Neural progenitor cell (in vitro differentiated cells): ENCODE data around the gene ZNF423.

ENCODE experiments used
- EZH2 ChIP-seq: fragments of 200-600 bp; sonication (generic); IDR thresholded peaks from 2 replicates; pipeline ENCODE4 v1.6.1; 2017; ENCODE audit warnings: antibody characterized with exemption, mild to moderate bottlenecking, moderate library complexity
- EZH2phosphoT487 ChIP-seq: fragments of 200-600 bp; sonication (generic); IDR thresholded peaks from 2 replicates; pipeline ENCODE4 v1.6.1; 2017; ENCODE audit warnings: antibody characterized with exemption
- TF ChIP-seq, protein P1 (sequence below): fragments of 200-600 bp; sonication (generic); IDR thresholded peaks from 2 replicates; pipeline ENCODE4 v1.5.1; 2017; ENCODE audit warnings: antibody characterized with exemption, mild to moderate bottlenecking

DNA sequence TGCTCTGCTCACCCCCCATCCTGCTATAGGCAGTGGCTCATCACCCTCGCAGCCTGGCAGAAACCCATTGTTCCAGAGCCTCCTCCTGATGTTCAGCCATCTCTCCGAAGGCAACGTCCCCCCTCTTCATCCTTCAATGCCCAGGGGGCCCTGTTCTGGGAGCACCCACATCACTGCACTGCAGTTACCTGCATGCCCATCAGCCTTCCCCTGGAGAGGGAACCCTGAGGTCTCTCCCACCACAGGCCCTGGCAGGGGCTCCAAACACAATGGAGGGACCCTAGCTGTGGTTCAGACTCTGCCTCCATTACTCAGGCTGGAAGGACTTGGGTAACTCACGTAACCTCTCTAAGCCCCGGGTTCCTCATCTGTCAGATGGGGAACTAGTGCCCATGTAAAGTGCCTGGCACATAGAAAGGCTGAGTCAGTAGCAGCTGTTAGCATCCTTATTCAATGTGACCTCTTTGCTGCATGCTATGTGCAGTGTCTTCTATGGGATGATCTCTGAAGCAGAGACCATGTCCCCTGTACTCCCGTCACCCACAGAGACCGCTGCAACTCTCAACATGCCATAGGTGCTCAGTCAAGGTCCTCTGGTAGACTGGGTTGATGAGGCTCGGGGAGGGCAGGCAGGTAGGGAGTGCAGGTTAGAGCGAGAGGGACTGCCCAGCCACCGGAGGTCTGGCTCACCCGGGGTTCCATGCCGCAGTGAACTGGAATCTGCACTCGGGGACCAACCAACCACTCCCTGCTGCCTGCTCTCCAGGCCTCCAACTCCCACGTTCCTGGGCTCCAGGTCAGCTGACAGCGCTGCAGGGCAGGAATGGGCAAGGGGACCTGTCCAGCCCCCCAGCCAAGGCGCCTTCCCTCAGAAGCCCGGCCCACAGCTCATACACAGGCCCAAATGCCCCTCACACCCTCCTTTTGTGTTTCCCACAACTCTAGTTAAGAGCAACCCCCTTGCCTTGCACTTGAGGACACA, 233.2 kb downstream of the ZNF423 start:
- TF ChIP-seq, protein P1, sequence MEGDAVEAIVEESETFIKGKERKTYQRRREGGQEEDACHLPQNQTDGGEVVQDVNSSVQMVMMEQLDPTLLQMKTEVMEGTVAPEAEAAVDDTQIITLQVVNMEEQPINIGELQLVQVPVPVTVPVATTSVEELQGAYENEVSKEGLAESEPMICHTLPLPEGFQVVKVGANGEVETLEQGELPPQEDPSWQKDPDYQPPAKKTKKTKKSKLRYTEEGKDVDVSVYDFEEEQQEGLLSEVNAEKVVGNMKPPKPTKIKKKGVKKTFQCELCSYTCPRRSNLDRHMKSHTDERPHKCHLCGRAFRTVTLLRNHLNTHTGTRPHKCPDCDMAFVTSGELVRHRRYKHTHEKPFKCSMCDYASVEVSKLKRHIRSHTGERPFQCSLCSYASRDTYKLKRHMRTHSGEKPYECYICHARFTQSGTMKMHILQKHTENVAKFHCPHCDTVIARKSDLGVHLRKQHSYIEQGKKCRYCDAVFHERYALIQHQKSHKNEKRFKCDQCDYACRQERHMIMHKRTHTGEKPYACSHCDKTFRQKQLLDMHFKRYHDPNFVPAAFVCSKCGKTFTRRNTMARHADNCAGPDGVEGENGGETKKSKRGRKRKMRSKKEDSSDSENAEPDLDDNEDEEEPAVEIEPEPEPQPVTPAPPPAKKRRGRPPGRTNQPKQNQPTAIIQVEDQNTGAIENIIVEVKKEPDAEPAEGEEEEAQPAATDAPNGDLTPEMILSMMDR, result no peak
- no peak for TF ChIP-seq EZH2
- no peak for TF ChIP-seq EZH2phosphoT487
